H9 (cell line): ENCODE results near the gene CAMP. TPM values are rescaled to one million over a fixed set of nuclear protein-coding genes. Genes with fewer than 3 reads are reported as not detected.
A peak's percentile ranks its signal among the peaks of the same experiment; 100 is the strongest.
"Not testable (repeated sequence)": the region's sequence is repeated elsewhere in the genome, so short reads cannot be mapped to it uniquely, and the experiment has no call there.

ENCODE experiments used
- DNase-seq: peaks from one replicate; pipeline ENCODE4 v3.0.0-alpha.2; 2017
- H2AFZ ChIP-seq: one replicate; pipeline ENCODE4 v1.6.1; 2013; ENCODE audit warnings: mild to moderate bottlenecking, low read length, control low read depth, moderate library complexity
- H2AK5ac ChIP-seq: 2 replicates; pipeline ENCODE4 v1.6.1; 2013; ENCODE audit warnings: low read length, control low read depth, mixed read lengths; ENCODE audit not compliant: insufficient read length
- H2BK120ac ChIP-seq: one replicate; pipeline ENCODE4 v1.6.1; 2013; ENCODE audit warnings: low read depth, mild to moderate bottlenecking, low read length, control low read depth, inconsistent platforms; ENCODE audit not compliant: poor library complexity, severe bottlenecking
- H2BK12ac ChIP-seq: 2 replicates; pipeline ENCODE4 v1.6.1; 2013; ENCODE audit warnings: low read length, control low read depth, mixed read lengths, low read depth; ENCODE audit not compliant: insufficient read length
- H2BK15ac ChIP-seq: 2 replicates; pipeline ENCODE4 v1.6.1; 2013; ENCODE audit warnings: low read depth, low read length, control low read depth
- H2BK20ac ChIP-seq: one replicate; pipeline ENCODE4 v1.6.1; 2013; ENCODE audit warnings: low read depth, mild to moderate bottlenecking, low read length, control low read depth, inconsistent platforms; ENCODE audit not compliant: poor library complexity, severe bottlenecking
- H2BK5ac ChIP-seq: 2 replicates; pipeline ENCODE4 v1.6.1; 2013; ENCODE audit warnings: low read length, control low read depth, mixed read lengths; ENCODE audit not compliant: insufficient read length
- H3K14ac ChIP-seq: 2 replicates; pipeline ENCODE4 v1.6.1; 2013; ENCODE audit warnings: low read length, control low read depth; ENCODE audit not compliant: insufficient read depth
- H3K18ac ChIP-seq: 2 replicates; pipeline ENCODE4 v1.6.1; 2013; ENCODE audit warnings: low read depth, mild to moderate bottlenecking, mixed read lengths, low read length, control low read depth; ENCODE audit not compliant: insufficient read length
- H3K23ac ChIP-seq: 2 replicates; pipeline ENCODE4 v1.6.1; 2013; ENCODE audit warnings: low read length, control low read depth, mixed read lengths, low read depth; ENCODE audit not compliant: insufficient read length
- H3K23me2 ChIP-seq: 2 replicates; pipeline ENCODE4 v1.6.1; 2013; ENCODE audit warnings: low read depth, mild to moderate bottlenecking, mixed read lengths, low read length, control low read depth; ENCODE audit not compliant: insufficient read length, poor library complexity, severe bottlenecking
- H3K27ac ChIP-seq: 2 replicates; pipeline ENCODE4 v1.5.1; 2013; ENCODE audit warnings: low read length, control low read depth, mixed read lengths, low read depth; ENCODE audit not compliant: insufficient read length
- H3K27me3 ChIP-seq: 2 replicates; pipeline ENCODE4 v1.6.1; 2013; ENCODE audit warnings: low read length, control low read depth, inconsistent platforms; ENCODE audit not compliant: insufficient read depth
- H3K4ac ChIP-seq: 2 replicates; pipeline ENCODE4 v1.6.1; 2013; ENCODE audit warnings: low read depth, mild to moderate bottlenecking, control low read depth, inconsistent platforms, low read length, moderate library complexity
- H3K4me1 ChIP-seq: 2 replicates; pipeline ENCODE4 v1.6.1; 2013; ENCODE audit warnings: low read length, control low read depth, inconsistent platforms; ENCODE audit not compliant: insufficient read depth
- H3K4me2 ChIP-seq: 2 replicates; pipeline ENCODE4 v1.6.1; 2013; ENCODE audit warnings: low read length, control low read depth, mixed read lengths; ENCODE audit not compliant: insufficient read length, insufficient read depth
- H3K56ac ChIP-seq: 2 replicates; pipeline ENCODE4 v1.6.1; 2013; ENCODE audit warnings: low read depth, mild to moderate bottlenecking, mixed read lengths, low read length, control low read depth; ENCODE audit not compliant: insufficient read length
- H3K79me1 ChIP-seq: 2 replicates; pipeline ENCODE4 v1.6.1; 2013; ENCODE audit warnings: low read depth, mild to moderate bottlenecking, moderate library complexity, low read length, control low read depth, inconsistent platforms; ENCODE audit not compliant: insufficient read depth, poor library complexity, severe bottlenecking
- H3K79me2 ChIP-seq: 2 replicates; pipeline ENCODE4 v1.6.1; 2013; ENCODE audit warnings: low read length, control low read depth, inconsistent platforms; ENCODE audit not compliant: insufficient read depth
- H3K9ac ChIP-seq: 2 replicates; pipeline ENCODE4 v1.6.1; 2013; ENCODE audit warnings: low read length, control low read depth, mixed read lengths; ENCODE audit not compliant: insufficient read length; ENCODE audit errors: extremely low read depth
- H3K9me3 ChIP-seq: one replicate; pipeline ENCODE4 v1.6.1; 2013; ENCODE audit warnings: low read depth, low read length, inconsistent platforms; ENCODE audit not compliant: control insufficient read depth
- H3T11ph ChIP-seq: one replicate; pipeline ENCODE4 v1.6.1; 2013; ENCODE audit warnings: mild to moderate bottlenecking, low read length, control low read depth, inconsistent platforms
- H4K20me1 ChIP-seq: one replicate; pipeline ENCODE4 v1.6.1; 2013; ENCODE audit not compliant: control insufficient read depth, insufficient read length, insufficient read depth
- H4K5ac ChIP-seq: 2 replicates; pipeline ENCODE4 v1.6.1; 2013; ENCODE audit warnings: low read depth, mild to moderate bottlenecking, mixed read lengths, low read length, control low read depth; ENCODE audit not compliant: insufficient read length
- H4K8ac ChIP-seq: replicated peaks from 2 replicates; pipeline ENCODE4 v1.6.1; 2013; ENCODE audit warnings: low read length, control low read depth, mixed read lengths, low read depth; ENCODE audit not compliant: insufficient read length
- H4K91ac ChIP-seq: 2 replicates; pipeline ENCODE4 v1.6.1; 2013; ENCODE audit warnings: low read depth, mild to moderate bottlenecking, moderate library complexity, mixed read lengths, low read length, control low read depth; ENCODE audit not compliant: insufficient read length
- H3K27ac Mint-ChIP-seq, 3 experiments: 2 replicates in 2 of 3; 3 replicates in 1 of 3; pipeline ENCODE4 v1.8.0; 2020 to 2021; ENCODE audit warnings: mixed read lengths in 3 of 3, mild to moderate bottlenecking in 1 of 3, moderate library complexity in 1 of 3
- H3K27me3 Mint-ChIP-seq: 2 replicates; pipeline ENCODE4 v1.8.0; 2021; ENCODE audit warnings: low read depth, mild to moderate bottlenecking, moderate library complexity, mixed read lengths
- H3K36me3 Mint-ChIP-seq, 3 experiments: 2 replicates in 2 of 3; 3 replicates in 1 of 3; pipeline ENCODE4 v1.8.0; 2020 to 2021; ENCODE audit warnings: low read depth in 3 of 3, mixed read lengths in 3 of 3; ENCODE audit not compliant: insufficient read depth in 1 of 3
- H3K4me1 Mint-ChIP-seq, 2 experiments: 2 replicates each; pipeline ENCODE4 v1.8.0; 2020; ENCODE audit warnings: mixed read lengths in 2 of 2
- H3K4me3 Mint-ChIP-seq, 2 experiments: 2 replicates in 1 of 2; 3 replicates in 1 of 2; pipeline ENCODE4 v1.8.0; 2020 to 2021; ENCODE audit warnings: mild to moderate bottlenecking in 2 of 2, mixed read lengths in 2 of 2, moderate library complexity in 1 of 2
- H3K9me3 Mint-ChIP-seq, 2 experiments: 2 replicates in 1 of 2; 3 replicates in 1 of 2; pipeline ENCODE4 v1.8.0; 2020; ENCODE audit warnings: mild to moderate bottlenecking in 2 of 2, mixed read lengths in 2 of 2, moderate library complexity in 1 of 2
- CTCF ChIP-seq: fragments of 200-600 bp; sonication (generic); conservative IDR thresholded peaks from 3 replicates; pipeline ENCODE4 v1.8.0; 2021; ENCODE audit warnings: antibody characterized with exemption, mild to moderate bottlenecking
- WGBS: extraction: QIAGEN DNeasy Blood & Tissue Kit; methylation state at CpG from one replicate; pipeline ENCODE4 v1.1.7; 2013; ENCODE audit warnings: missing lambda C conversion rate, low lambda C conversion rate, mixed read lengths; ENCODE audit not compliant: insufficient read length; ENCODE audit errors: extremely low coverage; 5-methylcytosine and 5-hydroxymethylcytosine counted together
- total RNA-seq: library from RNA; stranded (reverse); gene quantifications from 2 replicates; pipeline ENCODE4 v1.2.1, GENCODE V29; 2021

Gene CAMP
- total RNA-seq, 1 experiment from 2014 or later = not detected

GRCh38 chr3:48209445-48209844 lies 13.8 kb upstream of the CAMP start:
- H2BK12ac ChIP-seq = no peak overlapping the region
- H3K79me2 ChIP-seq = no peaks in the 10 kb centered on the region
- no peaks in the 10 kb centered on the region for H4K20me1 ChIP-seq
- H3K14ac ChIP-seq = no peak overlapping the region
- DNase-seq = no peak
- no peak overlapping the region for H4K5ac ChIP-seq
- no peak for TF ChIP-seq CTCF
- no peaks in the 10 kb centered on the region for H3K79me1 ChIP-seq
- H3K4me2 ChIP-seq = no peak overlapping the region
- no peak overlapping the region for H3K4ac ChIP-seq
- H3K27ac ChIP-seq = no peak overlapping the region
- H3K9me3 Mint-ChIP-seq = peaks cover 9 to 12% of the 10 kb centered on the region in 2 experiments
- H3K4me3 Mint-ChIP-seq = no peak overlapping the region; a peak in 1 of 5 replicates
- H3K9me3 ChIP-seq = no peaks in the 10 kb centered on the region
- H2BK120ac ChIP-seq = no peak overlapping the region
- H3K4me1 Mint-ChIP-seq = no peaks in the 10 kb centered on the region
- peak overlapping the region in 1 of 3 experiments; percentile 58; a peak in 2 of 7 replicates for H3K27ac Mint-ChIP-seq
- no peak overlapping the region for H3K9ac ChIP-seq
- H3K27me3 ChIP-seq = 0 out of 2 replicates have a peak, but pooled peaks cover 2% of the 10 kb centered on the region
- no peak overlapping the region for H4K8ac ChIP-seq
- peaks cover 5 to 6% (median 5%) of the 10 kb centered on the region in 3 experiments; a peak in 5 of 7 replicates for H3K36me3 Mint-ChIP-seq
- H2BK5ac ChIP-seq = no peak overlapping the region
- H3K18ac ChIP-seq = no peak overlapping the region
- no peak overlapping the region for H3K23ac ChIP-seq
- no peak overlapping the region for H2AFZ ChIP-seq
- H2BK15ac ChIP-seq = no peak overlapping the region
- no peak overlapping the region for H4K91ac ChIP-seq
- H3K56ac ChIP-seq = no peak overlapping the region
- H3K4me1 ChIP-seq = no peaks in the 10 kb centered on the region
- H2BK20ac ChIP-seq = no peak overlapping the region
- H3K27me3 Mint-ChIP-seq = peaks cover 11% of the 10 kb centered on the region
- WGBS = no CpG with 5 or more reads among the region's 4 CpGs
- H3K23me2 ChIP-seq = no peaks in the 10 kb centered on the region
- no peak overlapping the region for H2AK5ac ChIP-seq
- no peak overlapping the region for H3T11ph ChIP-seq

GRCh38 chr3:48210534-48210933 lies 12.8 kb upstream of the CAMP start:
- not testable (repeated sequence) for H2BK120ac ChIP-seq, H2BK20ac ChIP-seq, H3K4me2 ChIP-seq, H3K14ac ChIP-seq, H3T11ph ChIP-seq, H3K9ac ChIP-seq, H3K23me2 ChIP-seq, H3K4ac ChIP-seq, H2AK5ac ChIP-seq, H3K27ac ChIP-seq, H3K4me1 Mint-ChIP-seq, H4K8ac ChIP-seq, DNase-seq, H3K18ac ChIP-seq, H3K4me1 ChIP-seq, H3K23ac ChIP-seq, H3K79me1 ChIP-seq, H2BK5ac ChIP-seq, H4K5ac ChIP-seq, H3K79me2 ChIP-seq, H3K36me3 Mint-ChIP-seq, H3K4me3 Mint-ChIP-seq, H4K91ac ChIP-seq, H2BK12ac ChIP-seq, H3K27me3 ChIP-seq, H4K20me1 ChIP-seq, H3K9me3 ChIP-seq, H2BK15ac ChIP-seq, H3K27ac Mint-ChIP-seq, H2AFZ ChIP-seq, H3K56ac ChIP-seq
- Mint-ChIP-seq H3K9me3 (peaks cover 9 to 12% of the 10 kb centered on the region in 2 experiments), H3K27me3 (peaks cover 14% of the 10 kb centered on the region)
- no CpG with 5 or more reads among the region's 48 CpGs for WGBS
